ENCODE data around the gene ZNFX1. TPM values are rescaled to one million over a fixed set of nuclear protein-coding genes. Genes with fewer than 3 reads are reported as not detected.
"Not testable (repeated sequence)": the region's sequence is repeated elsewhere in the genome, so short reads cannot be mapped to it uniquely, and the experiment has no call there.

Gene ZNFX1
- 38.3 and 42.3 TPM in 2 replicates for total RNA-seq (2014; rRNA removed; shearing (Covaris generic))

DNA sequence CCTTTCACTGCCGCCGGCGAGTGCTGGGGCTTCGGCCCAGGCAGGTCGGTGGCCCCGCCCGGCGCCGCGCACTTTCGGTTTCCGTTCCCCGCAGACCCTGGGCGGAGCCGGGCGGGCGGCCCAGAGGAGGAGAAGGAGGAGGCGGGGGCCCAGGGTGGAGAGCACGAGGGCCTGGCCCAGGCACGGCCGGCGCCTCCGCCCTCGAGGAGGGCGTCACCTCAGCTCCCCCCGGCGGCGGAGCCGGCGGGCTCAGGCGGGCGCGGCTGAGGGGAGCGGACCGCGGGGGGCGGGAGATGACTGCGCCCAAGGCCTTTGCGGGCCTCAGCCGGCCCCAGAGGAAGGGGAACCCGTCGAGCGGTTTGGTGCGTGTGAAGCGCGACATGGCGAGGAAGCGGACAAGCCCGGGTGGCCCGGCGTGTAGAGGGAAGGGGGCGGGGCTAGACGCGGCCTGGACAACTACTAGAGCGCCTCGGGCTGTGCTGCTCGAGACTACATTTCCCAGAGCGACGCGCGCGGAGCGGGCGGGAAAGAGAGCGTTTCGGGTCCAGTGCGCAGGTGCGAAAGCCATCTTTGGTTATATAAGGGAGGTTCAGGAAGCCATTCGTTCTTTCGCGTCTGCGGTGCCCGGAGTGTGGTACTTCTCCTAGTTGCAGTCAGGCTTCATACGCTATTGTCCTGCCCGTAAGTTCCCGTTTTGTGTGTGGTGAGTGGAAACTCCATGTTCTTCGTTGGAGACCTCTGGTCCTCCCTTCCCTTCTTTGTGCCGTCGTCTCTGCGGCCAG is at the start of gene ZNFX1:
Gene ZNFX1, minus strand, starts transcription at position 22 of the 782 bp plus-strand sequence. CDS start 2,218 bp downstream, outside the sequence.
- peak; percentile 99 for DNase-seq (ENCODE audit: low read depth)

DNA sequence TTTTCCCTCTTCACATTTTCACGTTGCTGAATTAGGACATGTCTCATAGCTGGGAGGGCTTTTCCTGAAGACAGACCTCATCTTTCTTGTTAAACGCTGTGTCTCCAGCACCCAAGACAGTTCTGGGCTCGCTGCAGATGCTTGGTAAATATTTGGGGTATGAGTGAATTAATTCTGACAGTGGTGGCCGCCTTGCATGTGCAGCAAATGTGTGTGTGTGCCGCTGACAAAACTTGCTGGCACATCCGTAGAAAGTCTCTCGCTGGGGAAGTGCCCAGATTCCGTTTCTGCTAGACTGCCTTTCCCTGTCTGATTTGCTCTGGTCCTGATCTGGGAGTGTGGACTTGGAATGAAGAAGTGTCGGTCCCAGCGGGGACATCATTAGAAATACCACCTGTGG is 48.2 kb upstream of the ZNFX1 start:
- peak; percentile 40 for DNase-seq (ENCODE audit: low read depth)

DNA sequence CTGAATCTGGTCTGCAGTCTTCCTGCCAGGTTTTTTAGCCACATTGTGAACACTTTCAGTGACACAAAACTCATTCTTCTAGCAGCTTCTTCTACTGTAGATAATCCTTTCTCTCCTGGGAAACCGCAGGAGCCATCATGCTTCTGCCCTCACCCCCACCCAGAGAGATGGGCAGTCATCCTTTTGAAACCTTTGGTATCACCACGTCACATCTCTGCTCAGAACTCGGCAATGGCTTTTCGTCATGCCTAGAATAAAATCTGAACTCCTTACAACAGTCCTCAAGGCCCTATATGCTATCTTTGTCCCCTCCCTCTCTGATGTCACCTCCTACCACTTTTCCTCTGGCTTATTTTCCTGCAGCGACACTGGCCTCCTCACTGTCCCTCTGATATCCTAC is 46.4 kb upstream of the ZNFX1 start:
- DNase-seq (ENCODE audit: low read depth), result no peak

- DNase-seq (ENCODE audit: low read depth), result peak; percentile 82
These were observed 45.9 kb upstream of the ZNFX1 start for GRCh38 chr20:49323622-49324238.

DNA sequence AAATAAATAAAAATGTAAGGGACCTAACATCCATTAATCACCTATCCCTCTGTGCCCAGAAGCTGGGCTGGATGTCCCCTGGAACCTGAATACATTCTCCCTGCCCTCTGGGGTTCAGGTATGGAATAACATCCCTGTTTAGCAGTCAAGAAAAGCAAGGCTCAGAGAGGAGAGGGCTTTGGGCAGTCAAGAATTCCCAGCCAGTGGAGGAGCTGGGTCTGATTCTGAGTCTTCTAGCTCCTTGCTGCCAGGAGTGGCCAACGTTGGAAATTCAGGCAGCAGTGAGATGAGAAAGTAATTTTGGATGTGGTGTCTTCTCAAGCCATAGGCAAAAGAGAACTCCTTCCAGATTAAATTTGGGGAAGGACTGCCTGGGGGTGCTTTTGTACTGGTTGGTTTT is 42.6 kb upstream of the ZNFX1 start:
- DNase-seq (ENCODE audit: low read depth), result peak; percentile 67

GRCh38 chr20:49319208-49319809 is 41.5 kb upstream of the ZNFX1 start:
- DNase-seq (ENCODE audit: low read depth), result no peak

GRCh38 chr20:49318430-49319207 is 40.8 kb upstream of the ZNFX1 start:
- no peak for DNase-seq (ENCODE audit: low read depth)

DNA sequence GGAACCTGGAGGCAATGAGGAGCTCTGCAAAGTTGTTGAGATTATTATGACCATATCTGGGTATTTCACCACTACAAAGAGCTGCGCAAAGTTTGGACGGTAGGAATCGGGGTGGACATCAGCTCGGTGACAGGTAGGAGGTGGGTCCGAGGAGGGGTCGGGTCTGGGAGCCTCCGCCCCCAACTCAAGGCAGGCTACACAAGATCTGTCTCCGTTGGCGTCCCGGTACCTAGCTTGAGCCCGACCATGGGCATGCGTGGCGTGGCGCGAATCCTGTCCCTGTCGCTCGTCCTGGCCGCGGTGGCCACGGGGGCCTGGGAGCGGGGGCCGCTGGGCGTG is 40.2 kb upstream of the ZNFX1 start:
- no peak for DNase-seq (ENCODE audit: low read depth)

DNA sequence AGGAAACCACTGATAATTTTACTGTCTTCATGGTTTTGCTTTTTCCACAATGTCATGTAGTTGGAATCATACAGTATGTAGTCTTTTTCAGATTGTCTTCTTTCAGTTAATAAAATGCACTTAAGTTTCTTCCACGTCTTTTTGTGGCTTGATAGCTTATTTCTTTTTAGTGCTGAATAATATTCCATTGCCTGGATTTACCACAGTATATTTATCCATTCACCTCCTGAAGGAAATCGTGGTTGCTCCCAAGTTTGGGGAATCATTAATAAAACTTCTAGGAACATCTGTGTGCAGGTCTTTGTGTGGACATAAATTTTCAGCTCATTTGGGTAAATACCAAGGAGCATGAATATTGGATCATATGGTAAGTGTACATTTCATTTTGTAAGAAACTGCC is 38.8 kb upstream of the ZNFX1 start:
- DNase-seq (ENCODE audit: low read depth), result no peak

DNA sequence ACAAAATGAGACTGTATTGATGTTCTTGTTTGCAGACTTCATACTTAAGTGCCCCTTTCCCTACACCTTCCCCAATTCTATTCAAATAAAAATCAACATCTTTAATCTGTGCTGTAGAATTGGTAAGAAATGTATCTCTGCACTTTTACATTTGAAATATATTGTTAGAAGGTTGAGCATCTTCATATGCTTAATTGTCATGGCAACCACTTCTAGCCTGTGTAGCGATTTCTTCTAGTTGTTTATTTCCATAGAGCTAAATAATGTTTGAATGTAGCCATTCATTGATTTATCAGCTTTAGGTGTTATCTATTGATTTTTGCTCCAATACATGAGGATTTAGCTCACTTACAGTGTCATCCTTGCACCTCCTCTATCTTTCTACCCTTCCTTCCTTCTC is 37.7 kb upstream of the ZNFX1 start:
- no peak for DNase-seq (ENCODE audit: low read depth)

DNA sequence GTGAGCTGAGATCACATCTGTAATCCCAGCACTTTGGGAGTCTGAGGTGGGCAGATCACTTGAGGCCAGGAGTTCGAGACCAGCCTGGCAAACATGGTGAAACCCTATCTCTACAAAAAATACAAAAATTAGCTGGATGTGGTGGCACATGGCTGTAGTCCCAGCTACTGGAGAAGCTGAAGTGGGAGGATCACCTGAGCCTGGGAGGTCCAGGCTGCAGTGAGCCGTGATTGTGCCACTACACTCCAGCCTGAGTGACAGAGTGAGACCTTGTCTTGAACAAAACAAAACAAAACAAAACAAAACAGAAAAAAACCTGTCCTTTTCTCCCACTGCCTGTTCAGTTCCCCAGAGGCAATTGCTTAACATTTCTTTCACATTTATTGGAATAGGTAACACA is 36.2 kb upstream of the ZNFX1 start:
- DNase-seq (ENCODE audit: low read depth), result not testable (repeated sequence)

DNA sequence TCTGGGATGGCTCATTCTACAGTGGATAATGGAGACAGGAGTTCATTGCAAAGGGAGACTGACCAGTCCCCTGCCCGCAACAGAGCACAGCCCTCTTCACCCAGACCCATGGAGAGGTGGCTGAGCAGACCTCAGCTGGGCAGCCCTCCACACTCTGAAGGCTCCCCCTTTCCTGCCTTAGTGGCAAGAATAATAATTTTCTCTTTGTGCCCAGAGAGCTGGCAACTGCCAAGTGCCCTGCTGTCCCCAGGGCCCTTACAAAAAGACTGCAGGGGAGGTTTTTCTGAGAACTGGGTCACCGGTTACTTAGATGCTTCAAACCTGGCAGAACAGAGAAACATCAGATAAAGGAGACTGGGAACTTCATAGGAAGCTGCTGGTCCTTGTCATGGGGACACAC is 35.4 kb upstream of the ZNFX1 start:
- DNase-seq (ENCODE audit: low read depth), result no peak

- no peak for DNase-seq (ENCODE audit: low read depth)
These were observed 34.8 kb upstream of the ZNFX1 start for GRCh38 chr20:49312661-49313060.

- DNase-seq (ENCODE audit: low read depth), result peak; percentile 32
These were observed 32.8 kb upstream of the ZNFX1 start for GRCh38 chr20:49310705-49311104.

DNA sequence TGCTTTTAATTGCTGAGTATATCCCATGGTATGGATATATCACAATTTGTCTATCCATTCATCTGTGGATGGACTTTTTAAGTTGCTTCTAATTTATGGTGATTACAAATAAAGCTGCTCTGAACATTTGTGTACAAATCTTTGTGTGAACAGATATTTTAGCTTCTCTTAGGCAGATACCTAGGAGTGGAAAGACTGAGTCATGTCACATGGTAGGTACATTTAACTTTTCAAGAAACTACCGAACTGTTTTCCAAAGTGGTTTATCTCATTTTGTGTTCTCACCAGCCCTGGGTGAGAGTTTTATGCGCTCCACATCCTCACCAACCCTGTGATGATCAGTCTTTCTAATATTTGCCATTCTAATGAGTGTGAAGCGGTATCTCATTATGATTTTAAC is 31.0 kb upstream of the ZNFX1 start:
- DNase-seq (ENCODE audit: low read depth), result no peak

DNA sequence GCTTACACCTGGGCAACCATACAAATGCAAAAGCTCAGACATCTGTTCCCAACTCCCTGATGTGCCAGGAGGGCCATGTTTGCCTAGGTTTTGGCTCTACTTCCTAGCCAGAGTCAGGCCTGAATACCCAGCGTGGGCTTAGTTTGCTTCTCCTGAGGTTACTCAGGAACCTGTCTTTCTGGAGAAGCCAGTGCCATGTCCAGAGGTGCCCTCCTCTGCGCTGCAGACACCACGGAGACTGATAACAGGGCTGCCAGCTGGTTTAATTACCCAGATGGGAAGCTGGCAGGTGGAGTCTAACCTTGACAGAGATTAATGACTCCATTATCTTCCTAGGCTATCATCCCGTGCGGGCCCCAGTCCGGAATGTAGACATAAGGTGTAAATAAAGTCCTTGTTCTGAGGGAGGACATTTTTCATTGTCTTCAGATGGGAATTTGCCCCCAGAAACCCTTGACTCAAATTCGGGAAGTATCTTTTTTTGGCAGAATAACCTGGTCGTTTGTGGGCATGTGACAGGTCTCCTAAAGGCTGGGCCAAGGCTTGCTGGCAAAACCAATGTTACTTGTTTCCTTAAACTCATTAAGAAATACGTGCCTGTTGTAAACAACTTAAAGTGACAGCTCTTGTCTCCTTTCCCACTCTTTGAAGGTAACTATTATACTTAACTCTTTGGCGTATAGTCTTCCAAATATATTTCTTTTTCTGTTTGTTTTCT is 29.2 kb upstream of the ZNFX1 start:
- no peak for DNase-seq (ENCODE audit: low read depth)

DNA sequence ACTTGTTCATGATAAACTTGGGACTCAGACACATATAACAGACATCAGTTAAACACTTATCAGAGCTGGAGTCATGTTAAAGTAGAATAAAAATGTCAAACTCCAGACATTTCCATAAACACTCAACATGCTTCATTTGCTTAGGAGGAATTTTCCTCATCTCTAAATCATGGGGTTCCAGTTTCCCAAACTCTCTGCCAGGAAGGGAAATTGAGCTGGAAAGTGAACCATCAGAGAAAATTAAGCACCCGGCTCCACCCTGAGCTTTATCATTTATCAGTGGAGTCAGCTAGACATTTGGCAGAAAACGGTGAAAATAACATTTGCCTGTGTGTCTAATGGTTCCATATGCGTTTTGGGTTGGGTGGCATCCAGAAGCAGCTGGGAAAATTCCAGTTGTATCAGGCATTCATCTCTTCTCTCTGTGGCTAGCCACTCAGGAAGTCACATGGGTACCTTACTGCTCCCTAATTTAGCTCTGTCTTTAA is 25.3 kb upstream of the ZNFX1 start:
- DNase-seq (ENCODE audit: low read depth), result peak; percentile 96

- no peak for DNase-seq (ENCODE audit: low read depth)
These were observed 20.0 kb upstream of the ZNFX1 start for GRCh38 chr20:49297605-49298530.

DNA sequence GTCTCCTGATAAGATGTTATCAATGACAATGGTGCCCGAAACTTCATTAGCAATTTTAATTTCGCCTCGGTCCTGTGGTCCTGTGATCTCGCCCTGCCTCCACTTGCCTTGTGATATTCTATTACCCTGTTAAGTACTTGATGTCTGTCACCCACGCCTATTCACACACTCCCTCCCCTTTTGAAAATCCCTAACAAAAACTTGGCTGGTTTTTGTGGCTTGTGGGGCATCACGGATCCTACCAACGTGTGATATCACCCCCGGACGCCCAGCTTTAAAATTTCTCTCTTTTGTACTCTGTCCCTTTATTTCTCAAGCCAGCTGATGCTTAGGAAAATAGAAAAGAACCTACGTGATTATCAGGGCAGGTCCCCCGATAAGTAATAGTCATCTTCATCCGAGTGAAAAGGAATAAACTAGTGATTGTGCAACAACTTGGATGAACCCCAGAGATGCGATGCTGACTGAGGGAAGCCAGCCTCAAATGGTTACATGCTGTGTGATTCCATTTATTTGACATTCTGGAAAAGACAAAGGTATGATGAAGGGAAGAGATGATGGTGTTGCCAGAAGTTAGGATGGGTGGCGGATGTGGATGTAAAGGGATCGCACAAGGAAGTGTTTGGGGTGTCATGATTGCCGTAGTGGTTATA is 16.3 kb upstream of the ZNFX1 start:
- not testable (repeated sequence) for DNase-seq (ENCODE audit: low read depth)

DNA sequence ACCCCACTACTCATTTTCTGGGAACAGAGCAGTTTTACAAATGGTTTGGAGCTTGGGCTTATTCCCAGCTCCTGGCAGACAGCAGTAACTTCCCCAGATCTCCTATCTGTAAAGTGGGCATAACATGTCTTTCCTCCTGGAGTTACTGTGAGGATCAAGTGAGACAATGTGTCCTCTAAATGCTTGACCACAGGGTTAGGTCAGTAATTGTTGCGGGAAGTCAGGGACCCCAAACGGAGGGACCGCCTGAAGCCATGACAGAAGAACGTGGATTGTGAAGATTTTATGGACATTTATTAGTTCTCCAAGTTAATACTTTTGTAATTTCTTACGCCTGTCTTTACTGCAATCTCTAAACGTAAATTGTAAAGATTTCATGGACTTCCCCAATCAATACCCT is 15.3 kb upstream of the ZNFX1 start:
- no peak for DNase-seq (ENCODE audit: low read depth)
